ENCODE data around the gene RAD9A.

RAD9A gene

DNA sequence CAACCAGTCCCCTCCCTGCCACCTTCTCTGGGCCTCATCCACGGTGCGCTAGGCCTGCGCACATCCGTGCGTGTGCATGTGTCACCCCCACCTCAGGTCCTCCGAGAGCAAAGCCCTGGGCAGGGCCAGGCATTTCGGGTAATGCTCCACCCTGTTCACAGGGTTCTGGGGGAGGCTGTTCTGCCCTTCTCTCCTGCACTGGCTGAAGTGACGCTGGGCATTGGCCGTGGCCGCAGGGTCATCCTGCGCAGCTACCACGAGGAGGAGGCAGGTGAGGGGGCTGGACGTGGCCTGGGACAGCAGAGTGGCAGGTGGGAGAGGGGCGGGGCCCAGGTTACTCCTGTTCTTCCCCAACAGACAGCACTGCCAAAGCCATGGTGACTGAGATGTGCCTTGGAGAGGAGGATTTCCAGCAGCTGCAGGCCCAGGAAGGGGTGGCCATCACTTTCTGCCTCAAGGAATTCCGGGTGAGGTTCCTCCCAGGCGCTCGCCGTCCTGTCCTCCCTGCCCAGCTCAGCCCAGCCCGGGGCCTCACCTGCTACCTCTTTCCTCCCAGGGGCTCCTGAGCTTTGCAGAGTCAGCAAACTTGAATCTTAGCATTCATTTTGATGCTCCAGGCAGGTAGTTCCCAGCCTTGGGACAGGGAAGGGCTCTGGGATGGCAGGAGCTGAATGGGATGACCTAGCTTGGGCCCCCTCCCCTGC, 3.9 kb downstream of the RAD9A start:
- TF ChIP-seq, protein P1, sequence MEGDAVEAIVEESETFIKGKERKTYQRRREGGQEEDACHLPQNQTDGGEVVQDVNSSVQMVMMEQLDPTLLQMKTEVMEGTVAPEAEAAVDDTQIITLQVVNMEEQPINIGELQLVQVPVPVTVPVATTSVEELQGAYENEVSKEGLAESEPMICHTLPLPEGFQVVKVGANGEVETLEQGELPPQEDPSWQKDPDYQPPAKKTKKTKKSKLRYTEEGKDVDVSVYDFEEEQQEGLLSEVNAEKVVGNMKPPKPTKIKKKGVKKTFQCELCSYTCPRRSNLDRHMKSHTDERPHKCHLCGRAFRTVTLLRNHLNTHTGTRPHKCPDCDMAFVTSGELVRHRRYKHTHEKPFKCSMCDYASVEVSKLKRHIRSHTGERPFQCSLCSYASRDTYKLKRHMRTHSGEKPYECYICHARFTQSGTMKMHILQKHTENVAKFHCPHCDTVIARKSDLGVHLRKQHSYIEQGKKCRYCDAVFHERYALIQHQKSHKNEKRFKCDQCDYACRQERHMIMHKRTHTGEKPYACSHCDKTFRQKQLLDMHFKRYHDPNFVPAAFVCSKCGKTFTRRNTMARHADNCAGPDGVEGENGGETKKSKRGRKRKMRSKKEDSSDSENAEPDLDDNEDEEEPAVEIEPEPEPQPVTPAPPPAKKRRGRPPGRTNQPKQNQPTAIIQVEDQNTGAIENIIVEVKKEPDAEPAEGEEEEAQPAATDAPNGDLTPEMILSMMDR (IDR thresholded peaks at IDR 0.05; ENCODE audit: insufficient read depth, missing control alignments) = no peak
- DNase-seq (ENCODE audit: insufficient read length, low spot score) = no peak
- FAIRE-seq = no peak

DNA sequence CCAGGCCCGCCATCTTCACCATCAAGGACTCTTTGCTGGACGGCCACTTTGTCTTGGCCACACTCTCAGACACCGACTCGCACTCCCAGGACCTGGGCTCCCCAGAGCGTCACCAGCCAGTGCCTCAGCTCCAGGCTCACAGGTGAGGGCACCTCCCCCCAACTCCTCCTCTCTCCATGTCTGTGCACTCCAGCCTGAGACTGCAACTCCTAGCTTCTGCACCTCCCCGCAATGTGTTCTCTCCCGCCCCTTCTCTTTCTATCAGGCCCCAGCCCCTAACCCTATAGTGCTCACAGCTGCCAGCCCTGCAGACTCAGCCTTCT, 4.4 kb downstream of the RAD9A start:
- no peak for DNase-seq (ENCODE audit: insufficient read length, low spot score)
- no peak for FAIRE-seq
- TF ChIP-seq, protein P1 (IDR thresholded peaks at IDR 0.05; ENCODE audit: insufficient read depth, missing control alignments) = no peak

DNA sequence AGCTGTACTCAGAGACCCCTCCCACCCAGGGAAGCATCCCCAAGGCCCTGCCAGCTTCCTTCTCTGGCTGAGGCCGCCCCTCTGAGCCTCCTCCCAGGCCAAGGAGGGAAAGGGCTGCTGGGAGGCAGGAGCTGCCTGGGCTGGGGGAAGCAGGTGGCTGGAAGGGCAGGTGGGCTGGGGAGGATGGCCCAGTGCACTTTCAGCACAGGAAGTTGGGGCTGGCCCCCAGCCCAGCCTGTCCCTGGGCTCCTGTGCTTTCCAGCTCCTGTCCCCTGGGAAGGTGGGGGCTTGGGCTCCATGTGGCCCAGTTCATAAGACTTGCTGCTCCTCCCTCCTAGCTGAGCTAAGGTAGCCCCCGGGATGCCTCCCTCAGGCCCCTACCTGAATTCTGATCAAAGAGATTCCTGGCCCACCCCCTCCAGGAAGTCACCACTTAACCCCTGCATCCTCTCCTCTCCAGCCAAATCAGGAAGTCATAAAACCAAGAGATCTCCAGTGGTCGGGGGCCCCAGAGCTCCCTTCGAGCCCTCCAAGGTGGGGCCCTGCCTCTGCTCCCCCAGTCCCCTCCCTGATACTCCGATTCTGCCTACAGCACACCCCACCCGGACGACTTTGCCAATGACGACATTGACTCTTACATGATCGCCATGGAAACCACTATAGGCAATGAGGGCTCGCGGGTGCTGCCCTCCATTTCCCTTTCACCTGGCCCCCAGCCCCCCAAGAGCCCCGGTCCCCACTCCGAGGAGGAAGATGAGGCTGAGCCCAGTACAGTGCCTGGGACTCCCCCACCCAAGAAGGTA, 5.0 kb downstream of the RAD9A start:
- TF ChIP-seq, protein P1 (IDR thresholded peaks at IDR 0.05; ENCODE audit: insufficient read depth, missing control alignments) = no peak
- FAIRE-seq (no peak), DNase-seq (ENCODE audit: insufficient read length, low spot score) (no peak)

DNA sequence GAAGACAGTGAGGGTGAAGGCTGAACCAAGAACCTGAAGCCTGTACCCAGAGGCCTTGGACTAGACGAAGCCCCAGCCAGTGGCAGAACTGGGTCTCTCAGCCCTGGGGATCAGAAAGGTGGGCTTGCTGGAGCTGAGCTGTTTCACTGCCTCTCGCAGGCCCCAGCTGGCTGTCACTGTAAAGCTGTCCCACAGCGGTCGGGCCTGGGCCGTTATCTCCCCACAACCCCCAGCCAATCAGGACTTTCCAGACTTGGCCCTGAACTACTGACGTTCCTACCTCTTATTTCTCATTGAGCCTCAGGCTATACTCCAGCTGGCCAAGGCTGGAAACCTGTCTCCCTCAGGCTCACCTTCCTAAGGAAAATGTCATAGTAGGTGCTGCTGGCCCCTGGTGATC, 5.8 kb downstream of the RAD9A start:
- TF ChIP-seq, protein P1 (IDR thresholded peaks at IDR 0.05; ENCODE audit: insufficient read depth, missing control alignments) = no peak
- FAIRE-seq (no peak), DNase-seq (ENCODE audit: insufficient read length, low spot score) (no peak)

DNA sequence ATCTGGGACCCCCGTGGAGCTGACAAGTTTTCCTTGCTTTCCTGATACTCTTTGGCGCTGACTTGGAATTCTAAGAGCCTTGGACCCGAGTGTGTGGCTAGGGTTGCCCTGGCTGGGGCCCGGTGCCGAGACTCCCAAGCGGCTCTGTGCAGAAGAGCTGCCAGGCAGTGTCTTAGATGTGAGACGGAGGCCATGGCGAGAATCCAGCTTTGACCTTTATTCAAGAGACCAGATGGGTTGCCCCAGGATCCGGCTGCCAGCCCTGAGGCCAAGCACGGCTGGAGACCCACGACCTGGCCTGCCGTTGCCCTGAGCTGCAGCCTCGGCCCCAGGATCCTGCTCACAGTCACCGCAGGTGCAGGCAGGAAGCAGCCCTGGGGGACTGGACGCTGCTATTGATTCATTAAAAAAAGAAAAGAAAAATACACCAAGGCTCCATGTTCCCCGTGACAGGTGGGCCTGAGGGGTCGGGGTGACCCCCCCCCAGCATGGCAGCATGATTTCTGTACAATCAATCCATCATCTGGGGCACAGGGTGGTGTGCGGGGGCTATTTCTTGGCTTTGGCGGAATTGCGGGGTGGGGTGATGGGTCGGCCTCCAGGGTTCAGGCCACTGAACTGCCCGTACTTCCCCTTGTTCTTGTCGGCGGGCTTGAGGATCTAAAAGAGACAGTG, 6.3 kb downstream of the RAD9A start:
- TF ChIP-seq, protein P1 (IDR thresholded peaks at IDR 0.05; ENCODE audit: insufficient read depth, missing control alignments) = no peak
- FAIRE-seq (no peak), DNase-seq (ENCODE audit: insufficient read length, low spot score) (no peak)

DNA sequence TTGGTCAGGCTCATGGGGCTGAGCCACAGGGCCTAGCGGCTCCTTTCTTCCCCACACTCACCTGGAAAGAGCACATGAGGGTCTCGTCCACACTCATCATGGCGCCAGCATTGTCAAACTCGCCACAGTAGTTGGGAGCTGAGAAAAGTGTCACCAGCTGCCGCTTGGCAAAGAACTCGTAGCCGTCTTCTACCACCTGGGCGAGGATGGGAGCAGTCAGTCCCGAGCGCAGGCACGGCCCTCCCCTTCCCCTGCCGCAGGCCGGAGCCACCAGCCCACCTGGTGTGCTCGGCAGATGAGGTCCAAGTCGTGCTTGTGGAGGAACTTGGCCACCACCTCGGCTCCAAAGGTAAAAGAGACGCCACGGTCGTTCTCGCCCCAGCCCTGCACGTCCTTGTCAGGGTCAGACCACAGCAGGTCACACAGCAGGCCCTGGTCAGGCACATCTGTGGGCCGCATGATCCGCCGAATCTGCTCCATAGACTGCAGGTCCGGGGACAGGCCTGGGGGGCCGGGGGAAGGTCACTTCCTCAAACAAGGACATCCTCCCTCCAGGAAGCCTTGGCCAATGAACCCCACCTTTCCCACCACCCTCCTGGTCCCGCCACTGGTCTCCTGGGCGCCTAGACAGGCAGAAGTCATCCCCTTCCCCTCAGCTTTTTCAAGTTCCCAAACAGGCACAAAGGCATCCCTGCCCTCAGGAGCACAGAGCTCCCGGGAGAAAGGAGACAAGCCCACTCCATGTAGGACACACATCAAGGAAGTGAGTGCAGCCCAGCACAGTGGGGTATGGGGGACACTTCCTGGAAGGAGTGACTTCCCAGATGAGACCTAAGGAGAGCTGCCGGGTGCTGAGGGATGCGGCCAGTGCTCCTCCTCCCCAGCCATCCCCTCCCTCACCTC, 7.1 kb downstream of the RAD9A start:
- TF ChIP-seq, protein P1 (IDR thresholded peaks at IDR 0.05; ENCODE audit: insufficient read depth, missing control alignments) = no peak
- DNase-seq (ENCODE audit: insufficient read length, low spot score) (no peak), FAIRE-seq (no peak)
